Vagina (tissue), 2 donors: ENCODE data around the gene WNT2. TPM values are rescaled to one million over a fixed set of nuclear protein-coding genes. Genes with fewer than 3 reads are reported as not detected.

Experiments
- DNase-seq, 2 donors: peaks; one replicate each; pipeline ENCODE4 v3.0.0-alpha.2; 2017; ENCODE audit errors: extremely low spot score in 2 of 2
- H3K27ac ChIP-seq: fragments of 200-600 bp; sonication (generic); one replicate; pipeline ENCODE4 v1.5.1; 2019
- H3K27me3 ChIP-seq: fragments of 200-600 bp; sonication (generic); one replicate; pipeline ENCODE4 v1.5.1; 2019
- H3K36me3 ChIP-seq, 2 donors: fragments of 200-600 bp; sonication (generic); one replicate each; pipeline ENCODE4 v1.5.1; 2017 to 2019
- H3K4me1 ChIP-seq: fragments of 200-600 bp; sonication (generic); one replicate; pipeline ENCODE4 v1.5.1; 2019
- H3K4me3 ChIP-seq, 2 donors: fragments of 200-600 bp; sonication (generic); 1 replicate in 1 of 2; 2 replicates in 1 of 2; pipeline ENCODE4 v1.5.1; 2016 to 2019
- H3K9me3 ChIP-seq: fragments of 200-600 bp; sonication (generic); one replicate; pipeline ENCODE4 v1.5.1; 2019
- POLR2A ChIP-seq, 2 donors: fragments of 450-650 bp; IDR thresholded peaks; one replicate each; pipeline ENCODE4 v1.6.1; 2017; ENCODE audit warnings: antibody characterized with exemption in 2 of 2, mild to moderate bottlenecking in 2 of 2, moderate library complexity in 2 of 2
- POLR2AphosphoS5 ChIP-seq, 2 donors: sonication (generic); formaldehyde crosslinking; IDR thresholded peaks; one replicate each; pipeline ENCODE4 v1.9.0; 2017; ENCODE audit warnings: antibody characterized with exemption in 2 of 2, mild to moderate bottlenecking in 2 of 2, low read depth in 1 of 2; ENCODE audit not compliant: insufficient read depth in 1 of 2
- intact Hi-C: fragments of 100-400 bp; cut with DNase I; formaldehyde crosslinking; loops from one replicate; pipeline ENCODE4 v1.15.1; 2023
- total RNA-seq: library from RNA; depleted of rRNA; stranded (reverse); fragments of >200 nt; gene quantifications from one replicate; pipeline ENCODE4 v1.2.3, GENCODE V29; 2016
- TF ChIP-seq, protein P1 (sequence below), 3 experiments: fragments of 450-650 bp in 2 of 3; fragments of 200-600 bp in 1 of 3; sonication (generic) in 1 of 3; IDR thresholded peaks; one replicate each; pipeline ENCODE4 v1.5.1; 2017 to 2019; ENCODE audit warnings: antibody characterized with exemption in 3 of 3, mild to moderate bottlenecking in 2 of 3, moderate library complexity in 2 of 3

WNT2 gene
- total RNA-seq, 1 donor from 2014 or later: not detected

DNA sequence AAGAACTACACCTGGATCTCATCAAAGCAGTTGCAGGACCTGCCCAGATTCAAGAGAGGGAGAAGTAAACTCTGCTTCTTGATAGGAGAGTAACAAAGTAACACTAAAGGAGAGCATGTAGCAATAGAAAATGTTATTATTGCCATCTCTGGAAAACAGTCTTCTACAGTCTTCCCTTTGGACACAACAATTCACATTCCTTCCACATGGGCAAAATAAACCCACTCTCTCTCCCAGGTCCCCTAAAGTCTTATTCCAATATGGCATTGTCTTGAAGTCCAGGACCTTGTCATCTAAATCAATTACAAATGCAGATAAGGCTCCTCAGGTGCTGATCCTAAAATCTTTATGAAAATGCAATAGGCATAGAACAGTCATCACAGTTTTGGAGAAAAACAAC lies 10.3 kb upstream of the WNT2 start:
- H3K4me1 ChIP-seq: no peaks in the 10 kb centered on the region
- no peak overlapping the region for H3K4me3 ChIP-seq
- TF ChIP-seq POLR2AphosphoS5 (IDR thresholded peaks at IDR 0.05; ENCODE audit: insufficient read depth in 1 of 2, low read depth in 1 of 2) (no peak), POLR2A (IDR thresholded peaks at IDR 0.05) (no peak)
- TF ChIP-seq, protein P1, sequence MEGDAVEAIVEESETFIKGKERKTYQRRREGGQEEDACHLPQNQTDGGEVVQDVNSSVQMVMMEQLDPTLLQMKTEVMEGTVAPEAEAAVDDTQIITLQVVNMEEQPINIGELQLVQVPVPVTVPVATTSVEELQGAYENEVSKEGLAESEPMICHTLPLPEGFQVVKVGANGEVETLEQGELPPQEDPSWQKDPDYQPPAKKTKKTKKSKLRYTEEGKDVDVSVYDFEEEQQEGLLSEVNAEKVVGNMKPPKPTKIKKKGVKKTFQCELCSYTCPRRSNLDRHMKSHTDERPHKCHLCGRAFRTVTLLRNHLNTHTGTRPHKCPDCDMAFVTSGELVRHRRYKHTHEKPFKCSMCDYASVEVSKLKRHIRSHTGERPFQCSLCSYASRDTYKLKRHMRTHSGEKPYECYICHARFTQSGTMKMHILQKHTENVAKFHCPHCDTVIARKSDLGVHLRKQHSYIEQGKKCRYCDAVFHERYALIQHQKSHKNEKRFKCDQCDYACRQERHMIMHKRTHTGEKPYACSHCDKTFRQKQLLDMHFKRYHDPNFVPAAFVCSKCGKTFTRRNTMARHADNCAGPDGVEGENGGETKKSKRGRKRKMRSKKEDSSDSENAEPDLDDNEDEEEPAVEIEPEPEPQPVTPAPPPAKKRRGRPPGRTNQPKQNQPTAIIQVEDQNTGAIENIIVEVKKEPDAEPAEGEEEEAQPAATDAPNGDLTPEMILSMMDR (IDR thresholded peaks at IDR 0.05): no peak
- no peaks in the 10 kb centered on the region for H3K27me3 ChIP-seq
- H3K9me3 ChIP-seq: no peaks in the 10 kb centered on the region
- no peak overlapping the region for H3K27ac ChIP-seq
- H3K36me3 ChIP-seq: no peaks in the 10 kb centered on the region
- no peak for DNase-seq
- intact Hi-C loops: no loop called here

- Histone ChIP-seq H3K4me1 (no peaks in the 10 kb centered on the region), H3K27ac (no peak overlapping the region), H3K27me3 (no peaks in the 10 kb centered on the region), H3K4me3 (no peak overlapping the region), H3K9me3 (no peaks in the 10 kb centered on the region), H3K36me3 (no peaks in the 10 kb centered on the region)
- no peak for DNase-seq
- intact Hi-C loops: no loop called here
- TF ChIP-seq POLR2A (IDR thresholded peaks at IDR 0.05) (no peak), POLR2AphosphoS5 (IDR thresholded peaks at IDR 0.05; ENCODE audit: insufficient read depth in 1 of 2, low read depth in 1 of 2) (no peak)
- TF ChIP-seq, protein P1 (IDR thresholded peaks at IDR 0.05): no peak
These were observed 9.2 kb upstream of the WNT2 start for GRCh38 chr7:117332031-117332430.

DNA sequence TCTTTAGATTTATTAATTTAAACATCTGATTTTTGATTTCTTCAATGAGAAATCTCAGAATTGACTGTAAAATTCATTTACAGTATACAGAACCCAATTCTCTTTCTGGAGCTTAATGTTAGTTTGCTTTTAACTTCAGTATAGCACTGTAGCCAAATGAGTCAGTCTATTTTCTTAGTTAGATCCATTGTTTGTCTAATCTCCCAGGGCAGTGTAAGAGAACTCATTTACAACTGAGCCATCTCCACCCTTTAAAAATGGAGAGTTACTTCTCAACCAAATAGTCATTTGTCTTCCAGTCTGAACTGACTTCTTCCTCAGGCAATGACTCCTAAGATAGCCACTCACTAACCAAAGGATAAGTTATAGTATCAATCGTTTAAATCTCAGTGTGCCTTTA lies 3.0 kb upstream of the WNT2 start:
- DNase-seq: no peak
- Histone ChIP-seq H3K27me3 (no peaks in the 10 kb centered on the region), H3K4me1 (peaks cover 28% of the 10 kb centered on the region), H3K27ac (no peak overlapping the region), H3K36me3 (no peaks in the 10 kb centered on the region), H3K4me3 (no peak overlapping the region), H3K9me3 (no peaks in the 10 kb centered on the region)
- intact Hi-C loops: no loop called here
- TF ChIP-seq POLR2AphosphoS5 (IDR thresholded peaks at IDR 0.05; ENCODE audit: insufficient read depth in 1 of 2, low read depth in 1 of 2): no peak
- TF ChIP-seq POLR2A (IDR thresholded peaks at IDR 0.05): no peak
- TF ChIP-seq, protein P1 (IDR thresholded peaks at IDR 0.05): no peak

DNA sequence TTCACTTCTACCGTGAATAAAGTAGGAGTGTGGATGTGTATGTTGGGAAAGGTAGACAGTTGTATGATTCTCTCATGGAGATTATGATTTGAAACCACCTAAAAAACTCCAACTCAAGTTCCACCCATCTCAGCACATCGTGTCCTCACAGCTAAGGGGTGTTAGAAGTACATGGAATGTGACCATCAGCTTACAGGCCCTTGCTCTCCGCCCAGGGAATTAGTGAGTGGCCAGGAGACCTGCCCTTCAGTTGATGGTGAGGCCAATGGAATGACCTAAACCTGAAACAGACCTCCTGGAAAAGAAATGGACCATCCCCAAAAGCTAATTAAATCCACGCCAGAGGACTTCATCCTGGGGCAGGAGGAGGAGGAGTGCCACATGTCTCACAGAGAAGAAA lies 2.1 kb upstream of the WNT2 start:
- Histone ChIP-seq H3K27ac (no peak overlapping the region), H3K9me3 (no peaks in the 10 kb centered on the region), H3K27me3 (no peaks in the 10 kb centered on the region), H3K4me1 (peaks cover 28% of the 10 kb centered on the region), H3K36me3 (no peaks in the 10 kb centered on the region), H3K4me3 (peak overlapping the region; percentile 47 to 65)
- intact Hi-C loops: no loop called here
- DNase-seq: no peak
- TF ChIP-seq POLR2A (IDR thresholded peaks at IDR 0.05): no peak
- TF ChIP-seq, protein P1 (IDR thresholded peaks at IDR 0.05): no peak

GRCh38 chr7:117323851-117324711 lies 1.2 kb upstream of the WNT2 start:
- Histone ChIP-seq H3K27ac (no peak overlapping the region), H3K9me3 (no peaks in the 10 kb centered on the region)

More at GRCh38 chr7:117323851-117324711, 1.2 kb upstream of the WNT2 start:
- Histone ChIP-seq H3K4me1 (peaks cover 28% of the 10 kb centered on the region), H3K4me3 (peak overlapping the region; percentile 47 to 65), H3K27me3 (no peaks in the 10 kb centered on the region), H3K36me3 (no peaks in the 10 kb centered on the region)
- intact Hi-C loops: no loop called here
- no peak for DNase-seq
- TF ChIP-seq POLR2A (IDR thresholded peaks at IDR 0.05) (no peak), POLR2AphosphoS5 (IDR thresholded peaks at IDR 0.05; ENCODE audit: insufficient read depth in 1 of 2, low read depth in 1 of 2) (no peak)
- TF ChIP-seq, protein P1 (IDR thresholded peaks at IDR 0.05): no peak
